DOHH2 (cell line): ENCODE measurements around the gene FGF3.

ENCODE experiments used
- H3F3A ChIP-seq: fragments of 200-600 bp; sonication (generic), shearing (Covaris generic); 2 replicates; pipeline ENCODE4 v1.6.0; 2016; ENCODE audit warnings: antibody characterized with exemption, mild to moderate bottlenecking; ENCODE audit not compliant: control insufficient read depth, insufficient read depth
- H3K27ac ChIP-seq: fragments of 200-600 bp; sonication (generic); 2 replicates; pipeline ENCODE4 v1.5.1; 2014; ENCODE audit warnings: low read depth, mild to moderate bottlenecking, low read length, moderate library complexity
- H3K27me3 ChIP-seq: fragments of 200-600 bp; sonication (generic); 2 replicates; pipeline ENCODE4 v1.6.1; 2014; ENCODE audit warnings: mild to moderate bottlenecking, low read length, mixed read lengths; ENCODE audit not compliant: control insufficient read depth
- H3K36me3 ChIP-seq: fragments of 200-600 bp; sonication (generic); 2 replicates; pipeline ENCODE4 v1.6.1; 2014; ENCODE audit warnings: mild to moderate bottlenecking, low read length, moderate library complexity, mixed read lengths; ENCODE audit not compliant: control insufficient read depth
- H3K4me1 ChIP-seq: fragments of 200-600 bp; sonication (generic); 2 replicates; pipeline ENCODE4 v1.6.1; 2014; ENCODE audit warnings: mild to moderate bottlenecking, low read length, mixed read lengths; ENCODE audit not compliant: control insufficient read depth
- H3K4me2 ChIP-seq: fragments of 200-600 bp; sonication (generic); 2 replicates; pipeline ENCODE4 v1.6.0; 2014; ENCODE audit warnings: mild to moderate bottlenecking, low read length, moderate library complexity
- H3K4me3 ChIP-seq: fragments of 200-600 bp; sonication (generic); 2 replicates; pipeline ENCODE4 v1.5.1; 2014; ENCODE audit warnings: mild to moderate bottlenecking, low read length, mixed read lengths
- H3K79me2 ChIP-seq: fragments of 200-600 bp; sonication (generic); 2 replicates; pipeline ENCODE4 v1.6.1; 2014; ENCODE audit warnings: mild to moderate bottlenecking, low read length, mixed read lengths; ENCODE audit not compliant: control insufficient read depth
- H3K9me2 ChIP-seq: fragments of 200-600 bp; sonication (generic); replicated peaks from 2 replicates; pipeline ENCODE4 v1.6.1; 2014; ENCODE audit warnings: mild to moderate bottlenecking, low read length, mixed read lengths; ENCODE audit not compliant: control insufficient read depth
- H3K9me3 ChIP-seq: fragments of 200-600 bp; sonication (generic); 2 replicates; pipeline ENCODE4 v1.6.1; 2014; ENCODE audit warnings: antibody characterized with exemption, low read length, mixed read lengths; ENCODE audit not compliant: control insufficient read depth, insufficient read depth
- H4K20me1 ChIP-seq: fragments of 200-600 bp; sonication (generic); 2 replicates; pipeline ENCODE4 v1.6.0; 2014; ENCODE audit warnings: low read depth, mild to moderate bottlenecking, antibody characterized with exemption, low read length, moderate library complexity; ENCODE audit not compliant: control insufficient read depth, insufficient read depth
- EZH2phosphoT487 ChIP-seq: fragments of 200-600 bp; sonication (generic); IDR thresholded peaks from 2 replicates; pipeline ENCODE4 v1.6.1; 2017; ENCODE audit warnings: borderline replicate concordance, mild to moderate bottlenecking, antibody characterized with exemption, low read length, moderate library complexity, mixed read lengths
- TF ChIP-seq, protein P1 (sequence below): fragments of 200-600 bp; sonication (generic); IDR thresholded peaks from one replicate; pipeline ENCODE4 v1.5.1; 2014; ENCODE audit warnings: antibody characterized with exemption, mild to moderate bottlenecking, low read depth, low read length; ENCODE audit not compliant: poor library complexity, severe bottlenecking

The FGF3 gene

DNA sequence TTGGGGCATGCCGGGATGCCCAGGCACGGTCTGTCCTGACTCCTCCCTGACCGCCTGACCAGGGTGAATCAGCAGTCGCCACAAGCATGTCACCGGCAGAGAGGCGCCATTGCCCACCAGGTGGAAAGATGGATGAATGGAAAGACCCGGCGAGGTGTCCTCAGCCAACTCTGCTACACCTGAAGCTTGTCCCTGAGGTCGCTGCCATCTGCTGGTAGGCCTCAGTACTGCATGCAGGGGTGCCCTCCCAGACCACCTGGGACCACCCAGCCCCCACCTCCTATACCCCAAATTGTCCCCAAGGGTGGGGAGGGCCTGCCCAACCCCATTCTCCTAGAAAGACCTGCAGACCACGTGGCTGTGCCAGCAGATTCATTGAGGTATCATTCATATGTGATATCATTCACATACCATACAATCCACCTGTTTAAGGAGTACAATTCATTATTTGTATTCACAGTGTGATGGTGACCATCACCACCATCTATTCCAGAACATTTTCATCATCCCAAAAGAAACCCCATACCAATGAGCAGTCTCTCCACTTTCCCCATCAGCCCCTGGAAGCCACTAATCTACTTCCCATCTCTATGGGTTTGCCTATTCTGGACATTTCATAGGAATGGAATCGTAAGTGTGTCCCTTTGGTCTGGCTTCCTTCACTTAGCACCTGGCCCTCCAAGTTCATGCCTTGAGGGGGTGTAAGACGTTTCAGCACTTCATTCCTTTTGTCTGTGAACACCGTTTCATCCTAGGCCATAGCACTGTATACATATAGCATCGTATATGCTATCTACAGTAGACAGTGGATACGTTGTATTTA is 17.5 kb downstream of the FGF3 start:
- H3K27me3 ChIP-seq = no peaks in the 10 kb centered on the region
- no peaks in the 10 kb centered on the region for H3K36me3 ChIP-seq
- no peaks in the 10 kb centered on the region; the same call in 1 of the 2 replicates for H3K9me2 ChIP-seq
- H3F3A ChIP-seq = no peaks in the 10 kb centered on the region
- no peak overlapping the region for H3K27ac ChIP-seq
- H3K9me3 ChIP-seq = no peaks in the 10 kb centered on the region
- H3K4me1 ChIP-seq = no peaks in the 10 kb centered on the region
- H3K4me2 ChIP-seq = no peak overlapping the region
- H3K4me3 ChIP-seq = no peak overlapping the region
- H4K20me1 ChIP-seq = no peaks in the 10 kb centered on the region
- TF ChIP-seq, protein P1, sequence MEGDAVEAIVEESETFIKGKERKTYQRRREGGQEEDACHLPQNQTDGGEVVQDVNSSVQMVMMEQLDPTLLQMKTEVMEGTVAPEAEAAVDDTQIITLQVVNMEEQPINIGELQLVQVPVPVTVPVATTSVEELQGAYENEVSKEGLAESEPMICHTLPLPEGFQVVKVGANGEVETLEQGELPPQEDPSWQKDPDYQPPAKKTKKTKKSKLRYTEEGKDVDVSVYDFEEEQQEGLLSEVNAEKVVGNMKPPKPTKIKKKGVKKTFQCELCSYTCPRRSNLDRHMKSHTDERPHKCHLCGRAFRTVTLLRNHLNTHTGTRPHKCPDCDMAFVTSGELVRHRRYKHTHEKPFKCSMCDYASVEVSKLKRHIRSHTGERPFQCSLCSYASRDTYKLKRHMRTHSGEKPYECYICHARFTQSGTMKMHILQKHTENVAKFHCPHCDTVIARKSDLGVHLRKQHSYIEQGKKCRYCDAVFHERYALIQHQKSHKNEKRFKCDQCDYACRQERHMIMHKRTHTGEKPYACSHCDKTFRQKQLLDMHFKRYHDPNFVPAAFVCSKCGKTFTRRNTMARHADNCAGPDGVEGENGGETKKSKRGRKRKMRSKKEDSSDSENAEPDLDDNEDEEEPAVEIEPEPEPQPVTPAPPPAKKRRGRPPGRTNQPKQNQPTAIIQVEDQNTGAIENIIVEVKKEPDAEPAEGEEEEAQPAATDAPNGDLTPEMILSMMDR = peak; percentile 95
- TF ChIP-seq EZH2phosphoT487 = no peak
- H3K79me2 ChIP-seq = no peaks in the 10 kb centered on the region

DNA sequence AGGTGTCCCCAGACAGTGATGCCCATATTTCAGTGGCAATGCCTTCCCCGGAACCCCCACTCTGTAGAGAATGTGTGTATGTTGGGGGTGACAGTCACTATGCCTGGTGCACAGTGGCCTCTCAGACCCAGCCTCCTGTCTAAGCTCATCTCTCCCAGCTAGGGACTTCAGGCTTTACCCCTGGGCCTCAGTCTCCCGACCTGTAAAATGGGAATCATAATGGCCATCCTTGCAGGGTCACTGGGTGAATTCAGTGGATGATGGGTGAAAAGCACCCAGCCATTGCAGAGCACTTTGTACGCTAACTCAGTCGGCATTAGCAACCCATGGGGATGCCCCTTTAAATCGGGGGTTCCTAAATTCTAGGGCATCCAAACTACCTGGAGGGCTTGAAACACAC is 18.9 kb downstream of the FGF3 start:
- no peak for TF ChIP-seq EZH2phosphoT487
- TF ChIP-seq, protein P1 = no peak

DNA sequence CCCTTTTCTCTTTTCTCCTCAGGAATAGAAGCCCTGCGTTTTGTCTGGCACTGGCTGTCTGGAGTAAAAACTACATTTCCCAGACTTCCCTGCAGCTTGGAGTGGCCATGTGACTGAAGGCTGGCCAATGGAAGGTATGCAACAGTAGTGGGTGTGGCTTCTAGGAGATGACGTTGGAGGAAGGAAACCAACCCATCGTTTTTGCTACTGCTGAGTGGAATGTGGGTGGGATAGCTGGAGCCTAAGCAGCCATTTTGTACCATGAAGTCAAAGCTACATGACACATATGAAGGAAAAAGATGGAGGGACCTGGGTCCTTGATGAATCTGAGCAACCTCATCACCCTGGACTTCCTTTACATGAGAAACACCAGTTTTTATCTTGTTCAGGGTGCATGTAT is 19.6 kb downstream of the FGF3 start:
- no peaks in the 10 kb centered on the region for H4K20me1 ChIP-seq
- H3K4me1 ChIP-seq = no peaks in the 10 kb centered on the region
- H3K27ac ChIP-seq = no peak overlapping the region
- H3K27me3 ChIP-seq = no peaks in the 10 kb centered on the region
- H3K36me3 ChIP-seq = no peaks in the 10 kb centered on the region
- H3K4me2 ChIP-seq = no peak overlapping the region
- no peak for TF ChIP-seq EZH2phosphoT487
- TF ChIP-seq, protein P1 = no peak
- no peaks in the 10 kb centered on the region; the same call in 1 of the 2 replicates for H3K9me2 ChIP-seq
- no peak overlapping the region for H3K4me3 ChIP-seq
- H3K9me3 ChIP-seq = no peaks in the 10 kb centered on the region
- no peaks in the 10 kb centered on the region for H3K79me2 ChIP-seq
- H3F3A ChIP-seq = no peaks in the 10 kb centered on the region

More for the DNA sequence above, 18.9 kb downstream of the FGF3 start:
- Histone ChIP-seq H3K9me3 (no peaks in the 10 kb centered on the region), H3K4me2 (no peak overlapping the region), H3K27ac (no peak overlapping the region), H3K4me3 (no peak overlapping the region), H3K9me2 (no peaks in the 10 kb centered on the region; the same call in 1 of the 2 replicates), H3F3A (no peaks in the 10 kb centered on the region), H3K36me3 (no peaks in the 10 kb centered on the region), H4K20me1 (no peaks in the 10 kb centered on the region), H3K79me2 (no peaks in the 10 kb centered on the region), H3K27me3 (no peaks in the 10 kb centered on the region), H3K4me1 (no peaks in the 10 kb centered on the region)
